ENCODE results near the gene NNMT. TPM values are rescaled to one million over a fixed set of nuclear protein-coding genes. Genes with fewer than 3 reads are reported as not detected.

NNMT gene
- total RNA-seq, 1 donor from 2014 or later, result 1,040 TPM

- H3K4me1 ChIP-seq, result peaks cover 0 to 8% of the 10 kb centered on the region in 2 donors
- H3K9me3 ChIP-seq, result no peaks in the 10 kb centered on the region
- intact Hi-C loops (cut with DNase I), result no loop called here
Observed at GRCh38 chr11:114285599-114285998, 10.6 kb upstream of the NNMT start.

DNA sequence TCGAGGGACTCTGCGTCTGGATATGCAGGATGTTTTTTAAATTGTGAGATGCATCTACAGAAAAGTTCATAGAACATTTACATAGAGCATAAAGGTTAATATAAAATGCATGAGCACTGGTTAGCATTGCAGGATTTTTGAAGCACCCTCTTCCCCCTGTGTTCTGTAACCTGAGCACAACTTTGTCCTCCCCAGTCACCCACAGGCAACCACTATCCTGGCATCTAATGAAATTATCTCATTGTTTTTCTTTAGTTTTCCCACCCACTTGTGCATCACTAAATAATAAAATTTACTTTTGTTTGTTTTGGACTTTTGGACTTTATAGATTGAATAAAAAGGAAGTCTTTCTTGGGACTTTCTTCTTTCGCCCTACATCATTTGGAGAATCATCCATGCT, 10.0 kb upstream of the NNMT start:
- Histone ChIP-seq H3K27me3 (no peaks in the 10 kb centered on the region), H3K4me1 (peaks cover 0 to 8% of the 10 kb centered on the region in 2 donors), H3K4me3 (no peak overlapping the region), H3K36me3 (no peaks in the 10 kb centered on the region), H3K9me3 (no peaks in the 10 kb centered on the region), H3K27ac (no peak overlapping the region)
- DNase-seq (ENCODE audit: low spot score in 2 of 2), result no peak
- TF ChIP-seq CTCF (IDR thresholded peaks at IDR 0.05), result no peak
- intact Hi-C loops (cut with DNase I), result no loop called here

More at GRCh38 chr11:114285599-114285998, 10.6 kb upstream of the NNMT start:
- Histone ChIP-seq H3K4me3 (no peak overlapping the region), H3K36me3 (no peaks in the 10 kb centered on the region), H3K27ac (no peak overlapping the region), H3K27me3 (no peaks in the 10 kb centered on the region)
- TF ChIP-seq CTCF (IDR thresholded peaks at IDR 0.05), result no peak
- DNase-seq (ENCODE audit: low spot score in 2 of 2), result no peak

DNA sequence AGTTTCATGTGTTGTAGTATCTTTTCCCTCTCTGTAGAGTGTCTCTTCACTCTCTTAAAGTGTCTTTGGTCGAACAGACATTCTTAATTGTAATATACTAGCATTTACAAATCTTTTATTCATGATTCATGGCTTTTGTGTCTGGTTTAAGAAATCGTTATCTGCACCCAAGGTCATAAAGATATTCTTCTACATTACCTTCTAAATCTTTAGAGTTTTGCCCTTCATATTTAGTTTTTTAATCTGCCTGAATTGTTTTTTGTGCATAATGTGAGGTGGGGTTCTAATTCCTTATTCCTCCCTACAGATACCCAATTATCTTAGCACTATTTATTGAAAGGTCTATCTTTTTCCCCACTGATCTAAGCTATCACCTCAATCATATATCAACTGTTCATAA, 9.0 kb upstream of the NNMT start:
- Histone ChIP-seq H3K36me3 (no peaks in the 10 kb centered on the region), H3K9me3 (no peaks in the 10 kb centered on the region), H3K27ac (no peak overlapping the region), H3K4me3 (no peak overlapping the region), H3K4me1 (peaks cover 0 to 15% of the 10 kb centered on the region in 2 donors), H3K27me3 (no peaks in the 10 kb centered on the region)
- no peak for TF ChIP-seq CTCF (IDR thresholded peaks at IDR 0.05)
- DNase-seq (ENCODE audit: low spot score in 2 of 2), result no peak
- intact Hi-C loops (cut with DNase I), result no loop called here

DNA sequence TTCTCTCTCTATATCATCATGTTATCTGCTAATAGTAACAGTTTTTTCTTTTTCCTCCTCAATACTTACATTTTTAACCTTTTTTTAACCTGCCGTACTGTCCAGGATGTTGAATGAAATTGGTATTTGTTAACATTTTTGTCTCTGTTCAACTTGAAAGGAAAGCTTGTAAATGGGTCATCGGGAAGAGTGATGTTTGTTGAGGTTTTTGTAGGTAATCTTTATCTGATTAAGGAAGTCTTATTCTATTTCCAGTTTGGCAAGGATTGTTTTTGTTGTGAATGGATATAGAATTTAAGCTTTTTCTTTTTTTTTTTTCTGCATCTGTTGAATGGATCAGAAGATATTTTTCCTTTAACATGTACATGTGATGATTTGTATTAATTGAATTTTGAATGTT, 8.1 kb upstream of the NNMT start:
- Histone ChIP-seq H3K4me1 (peaks cover 3 to 25% of the 10 kb centered on the region in 2 donors), H3K36me3 (no peaks in the 10 kb centered on the region), H3K4me3 (no peak overlapping the region), H3K9me3 (no peaks in the 10 kb centered on the region), H3K27ac (no peak overlapping the region), H3K27me3 (no peaks in the 10 kb centered on the region)
- TF ChIP-seq CTCF (IDR thresholded peaks at IDR 0.05), result no peak
- intact Hi-C loops (cut with DNase I), result no loop called here
- DNase-seq (ENCODE audit: low spot score in 2 of 2), result no peak

DNA sequence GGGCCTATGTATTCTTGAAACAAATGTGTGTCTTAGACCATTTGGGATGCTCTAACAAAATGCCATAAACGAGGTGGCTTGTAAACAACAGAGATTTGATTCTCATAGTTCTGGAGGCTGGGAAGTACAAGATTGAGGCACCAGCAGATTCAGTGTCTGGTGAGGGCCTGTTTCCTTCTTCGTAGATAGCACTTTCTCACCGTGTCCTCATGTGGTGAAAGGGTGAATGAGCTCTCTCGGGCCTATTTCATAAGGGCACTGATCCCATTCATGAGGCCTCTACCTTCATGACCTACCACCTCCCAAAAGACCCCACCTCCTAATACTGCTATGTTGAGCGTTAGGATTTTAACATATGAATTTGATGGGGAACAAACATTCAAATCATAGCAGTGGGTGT, 6.4 kb upstream of the NNMT start:
- no peaks in the 10 kb centered on the region for H3K9me3 ChIP-seq
- intact Hi-C loops (cut with DNase I), result no loop called here
- no peak for DNase-seq (ENCODE audit: low spot score in 2 of 2)
- H3K27ac ChIP-seq, result peak overlapping the region in 1 of 2 donors; percentile 97
- no peak overlapping the region for H3K4me3 ChIP-seq
- H3K36me3 ChIP-seq, result no peaks in the 10 kb centered on the region
- TF ChIP-seq CTCF (IDR thresholded peaks at IDR 0.05), result no peak
- peaks cover 3 to 39% of the 10 kb centered on the region in 2 donors for H3K4me1 ChIP-seq
- H3K27me3 ChIP-seq, result no peaks in the 10 kb centered on the region

All from ascending aorta (tissue), 2 donors.